CD8-positive, alpha-beta memory T cell (primary cell): Measurements from ENCODE around the gene SPG11. TPM values are rescaled to one million over a fixed set of nuclear protein-coding genes. Genes with fewer than 3 reads are reported as not detected.

Source experiments
- CTCF ChIA-PET: fragments of 350-600 bp; sonication (Branson Sonifier 250); formaldehyde crosslinking; loops from one replicate; lab custom pipeline; 2021; ENCODE audit warnings: antibody characterized with exemption; lab: Charles Lee
- POLR2A ChIA-PET: fragments of 350-600 bp; sonication (Branson Sonifier 250); formaldehyde crosslinking; loops from one replicate; lab custom pipeline; 2021; ENCODE audit warnings: antibody characterized with exemption; lab: Charles Lee
- DNase-seq, 5 donors: peaks; one replicate each; pipeline versions ENCODE4 v3.0.0 to v3.0.0-alpha.2; 2020 to 2022; ENCODE audit warnings: mixed read lengths in 1 of 5
- H3K27ac ChIP-seq: one replicate; pipeline ENCODE4 v1.7.0; 2013; ENCODE audit warnings: low read depth, mild to moderate bottlenecking, low read length, moderate library complexity
- H3K27me3 ChIP-seq: 2 replicates; pipeline ENCODE4 v1.7.0; 2013; ENCODE audit warnings: low read length, mild to moderate bottlenecking; ENCODE audit not compliant: insufficient read depth, poor library complexity, severe bottlenecking
- H3K36me3 ChIP-seq: 2 replicates; pipeline ENCODE4 v1.7.0; 2013; ENCODE audit warnings: mild to moderate bottlenecking, low read length, moderate library complexity; ENCODE audit not compliant: insufficient read depth
- H3K4me1 ChIP-seq: 2 replicates; pipeline ENCODE4 v1.7.0; 2013; ENCODE audit warnings: mild to moderate bottlenecking, low read length, moderate library complexity; ENCODE audit not compliant: insufficient read depth
- H3K4me3 ChIP-seq: 2 replicates; pipeline ENCODE4 v1.7.0; 2013; ENCODE audit warnings: mild to moderate bottlenecking, low read length
- H3K9me3 ChIP-seq: 2 replicates; pipeline ENCODE4 v1.7.0; 2013; ENCODE audit warnings: mild to moderate bottlenecking, low read length
- H3K27ac Mint-ChIP-seq, 8 donors: one replicate each; pipeline ENCODE4 v1.8.0; 2020 to 2021; ENCODE audit warnings: mixed read lengths in 8 of 8, mild to moderate bottlenecking in 6 of 8, inconsistent platforms in 3 of 8, moderate library complexity in 3 of 8
- H3K27me3 Mint-ChIP-seq, 2 donors: one replicate each; pipeline ENCODE4 v1.8.0; 2020 to 2021; ENCODE audit warnings: mixed read lengths in 2 of 2, mild to moderate bottlenecking in 1 of 2, moderate library complexity in 1 of 2
- H3K36me3 Mint-ChIP-seq, 3 donors: one replicate each; pipeline ENCODE4 v1.8.0; 2020 to 2021; ENCODE audit warnings: mixed read lengths in 3 of 3, inconsistent platforms in 1 of 3, mild to moderate bottlenecking in 1 of 3
- H3K4me1 Mint-ChIP-seq, 3 donors: one replicate each; pipeline ENCODE4 v1.8.0; 2020 to 2021; ENCODE audit warnings: mixed read lengths in 3 of 3, inconsistent platforms in 1 of 3, mild to moderate bottlenecking in 1 of 3
- H3K4me3 Mint-ChIP-seq, 7 donors: one replicate each; pipeline ENCODE4 v1.8.0; 2020 to 2021; ENCODE audit warnings: mixed read lengths in 7 of 7, mild to moderate bottlenecking in 6 of 7, moderate library complexity in 4 of 7, inconsistent platforms in 2 of 7
- H3K9me3 Mint-ChIP-seq, 5 donors: one replicate each; pipeline ENCODE4 v1.8.0; 2020 to 2022; ENCODE audit warnings: mixed read lengths in 5 of 5, mild to moderate bottlenecking in 3 of 5, moderate library complexity in 2 of 5, inconsistent platforms in 1 of 5
- polyA plus RNA-seq: library from polyadenylated mRNA; unstranded; fragments of 300-500 nt; fragmentation: Illumina TruSeq; gene quantifications from one replicate; pipeline ENCODE4 v1.2.3, GENCODE V29; 2021
- total RNA-seq, 2 experiments: library from RNA; stranded (reverse); gene quantifications; one replicate each; pipeline ENCODE4 v1.2.3, GENCODE V29; 2021

The SPG11 gene
- total and polyA plus RNA-seq, 3 experiments from 2014 or later, result 32.0 to 62.1 (median 60.8) TPM

GRCh38 chr15:44595656-44596510, 67.6 kb downstream of the SPG11 start:
- no peak overlapping the region for H3K27ac ChIP-seq
- DNase-seq, result no peak
- Mint-ChIP-seq H3K27me3 (no peaks in the 10 kb centered on the region), H3K27ac (peak overlapping the region in 7 of 8 donors; percentile 37 to 85 (median 64)), H3K4me3 (no peak overlapping the region), H3K36me3 (peaks cover 0 to 71% (median 16%) of the 10 kb centered on the region in 3 donors), H3K9me3 (no peaks in the 10 kb centered on the region), H3K4me1 (peaks cover 7 to 34% (median 21%) of the 10 kb centered on the region in 3 donors)
- H3K36me3 ChIP-seq, result peaks cover 27% of the 10 kb centered on the region
- no peak overlapping the region for H3K4me3 ChIP-seq
- ChIA-PET CTCF (interaction anchor here (5.0 to 6.1 kb wide), 2 partner anchors 17 to 141 kb away, joined by 33 to 35 read pairs; partner anchors contain the start of gene TRIM69), POLR2A (no interaction called here)
- H3K4me1 ChIP-seq, result peaks cover 6% of the 10 kb centered on the region
- no peaks in the 10 kb centered on the region for H3K27me3 ChIP-seq
- no peaks in the 10 kb centered on the region for H3K9me3 ChIP-seq

- Mint-ChIP-seq H3K27me3 (no peaks in the 10 kb centered on the region), H3K27ac (peak overlapping the region in 5 of 8 donors; percentile 37 to 85 (median 52)), H3K4me1 (peaks cover 7 to 34% (median 21%) of the 10 kb centered on the region in 3 donors), H3K4me3 (no peak overlapping the region), H3K36me3 (peaks cover 0 to 71% (median 18%) of the 10 kb centered on the region in 3 donors), H3K9me3 (no peaks in the 10 kb centered on the region)
- H3K27ac ChIP-seq, result no peak overlapping the region
- no peak overlapping the region for H3K4me3 ChIP-seq
- no peaks in the 10 kb centered on the region for H3K27me3 ChIP-seq
- H3K36me3 ChIP-seq, result peaks cover 33% of the 10 kb centered on the region
- H3K4me1 ChIP-seq, result peaks cover 6% of the 10 kb centered on the region
- no peak for DNase-seq
- ChIA-PET POLR2A (no interaction called here), CTCF (interaction anchor here (5.0 to 6.1 kb wide), 2 partner anchors 17 to 142 kb away, joined by 33 to 35 read pairs; partner anchors contain the start of gene TRIM69)
- H3K9me3 ChIP-seq, result no peaks in the 10 kb centered on the region
Observed at GRCh38 chr15:44595246-44595645, 68.2 kb downstream of the SPG11 start.

GRCh38 chr15:44593042-44593736, 70.3 kb downstream of the SPG11 start:
- peaks cover 4 to 24% (median 11%) of the 10 kb centered on the region in 3 donors for H3K4me1 Mint-ChIP-seq
- Histone ChIP-seq H3K36me3 (peaks cover 45% of the 10 kb centered on the region), H3K4me3 (no peak overlapping the region), H3K9me3 (no peaks in the 10 kb centered on the region), H3K27me3 (no peaks in the 10 kb centered on the region), H3K4me1 (peaks cover 6% of the 10 kb centered on the region), H3K27ac (no peak overlapping the region)
- H3K27me3 Mint-ChIP-seq, result no peaks in the 10 kb centered on the region
- ChIA-PET CTCF (interaction anchor here (0.8 to 6.1 kb wide), 20 partner anchors 9 to 259 kb away, joined by 3 to 35 read pairs (median 3); partner anchors contain the start of genes SPG11 and TRIM69), POLR2A (interaction anchor here (0.7 to 2.0 kb wide), 2 partner anchors 21 to 118 kb away, joined by 3 to 6 read pairs; partner anchors contain the start of genes B2M and PATL2)
- peak overlapping the region in 5 of 8 donors; percentile 47 to 89 (median 70) for H3K27ac Mint-ChIP-seq
- peak in 3 of 5 donors; percentile 43 to 48 (median 44) for DNase-seq
- H3K4me3 Mint-ChIP-seq, result no peak overlapping the region
- peaks cover 0 to 77% (median 19%) of the 10 kb centered on the region in 3 donors for H3K36me3 Mint-ChIP-seq
- no peaks in the 10 kb centered on the region for H3K9me3 Mint-ChIP-seq

GRCh38 chr15:44591326-44591725, 72.1 kb downstream of the SPG11 start:
- Mint-ChIP-seq H3K4me3 (no peak overlapping the region), H3K36me3 (peaks cover 0 to 75% (median 20%) of the 10 kb centered on the region in 3 donors), H3K27ac (peak overlapping the region in 3 of 8 donors; percentile 47 to 50 (median 50)), H3K27me3 (no peaks in the 10 kb centered on the region), H3K4me1 (peaks cover 0 to 14% (median 5%) of the 10 kb centered on the region in 3 donors), H3K9me3 (no peaks in the 10 kb centered on the region)
- DNase-seq, result no peak
- POLR2A ChIA-PET, result interaction anchor here (0.6 kb wide), 1 partner anchor 135 kb away, joined by 5 read pairs; no protein-coding TSS in a partner anchor
- no peaks in the 10 kb centered on the region for H3K9me3 ChIP-seq
- H3K4me3 ChIP-seq, result no peak overlapping the region
- CTCF ChIA-PET, result interaction anchor here (1.9 to 6.1 kb wide), 3 partner anchors 7 to 146 kb away, joined by 4 to 35 read pairs (median 33); partner anchors contain the start of gene TRIM69
- H3K27me3 ChIP-seq, result no peaks in the 10 kb centered on the region
- H3K36me3 ChIP-seq, result peaks cover 48% of the 10 kb centered on the region
- no peak overlapping the region for H3K27ac ChIP-seq
- peaks cover 6% of the 10 kb centered on the region for H3K4me1 ChIP-seq

- H3K9me3 Mint-ChIP-seq, result no peaks in the 10 kb centered on the region
- peaks cover 0 to 15% (median 14%) of the 10 kb centered on the region in 3 donors for H3K4me1 Mint-ChIP-seq
- ChIA-PET CTCF (interaction anchor here (0.6 to 4.3 kb wide), 3 partner anchors 10 to 75 kb away, joined by 3 to 27 read pairs (median 12); partner anchors contain the start of gene SPG11), POLR2A (interaction anchor here (0.6 kb wide), 1 partner anchor 211 kb away, joined by 7 read pairs; no protein-coding TSS in a partner anchor)
- H3K27me3 Mint-ChIP-seq, result no peaks in the 10 kb centered on the region
- Histone ChIP-seq H3K27me3 (no peaks in the 10 kb centered on the region), H3K9me3 (no peaks in the 10 kb centered on the region), H3K36me3 (peaks cover 58% of the 10 kb centered on the region), H3K27ac (no peak overlapping the region), H3K4me1 (peaks cover 6% of the 10 kb centered on the region), H3K4me3 (no peak overlapping the region)
- peaks cover 0 to 81% (median 16%) of the 10 kb centered on the region in 3 donors for H3K36me3 Mint-ChIP-seq
- no peak overlapping the region for H3K4me3 Mint-ChIP-seq
- peak overlapping the region in 4 of 8 donors; percentile 3 to 69 (median 33) for H3K27ac Mint-ChIP-seq
- no peak for DNase-seq
Observed at GRCh38 chr15:44588541-44588940, 74.9 kb downstream of the SPG11 start.

GRCh38 chr15:44585633-44586032, 77.8 kb downstream of the SPG11 start:
- Histone ChIP-seq H3K9me3 (no peaks in the 10 kb centered on the region), H3K4me3 (no peak overlapping the region), H3K27ac (no peak overlapping the region), H3K27me3 (no peaks in the 10 kb centered on the region), H3K4me1 (no peaks in the 10 kb centered on the region), H3K36me3 (peaks cover 47% of the 10 kb centered on the region)
- peak overlapping the region in 2 of 8 donors; percentile 42 to 71 for H3K27ac Mint-ChIP-seq
- H3K9me3 Mint-ChIP-seq, result no peaks in the 10 kb centered on the region
- H3K27me3 Mint-ChIP-seq, result no peaks in the 10 kb centered on the region
- ChIA-PET CTCF (interaction anchor here (1.1 to 4.0 kb wide), 5 partner anchors 34 to 205 kb away, joined by 3 to 19 read pairs (median 5); partner anchors contain the start of gene TRIM69), POLR2A (interaction anchor here (0.7 to 1.2 kb wide), 3 partner anchors 25 to 128 kb away, joined by 3 to 10 read pairs (median 4); partner anchors contain the start of genes B2M and PATL2)
- H3K36me3 Mint-ChIP-seq, result peaks cover 4 to 83% (median 12%) of the 10 kb centered on the region in 3 donors
- no peak for DNase-seq
- H3K4me3 Mint-ChIP-seq, result no peak overlapping the region
- H3K4me1 Mint-ChIP-seq, result peaks cover 8 to 29% (median 16%) of the 10 kb centered on the region in 3 donors

- Histone ChIP-seq H3K4me1 (peaks cover 3% of the 10 kb centered on the region), H3K9me3 (no peaks in the 10 kb centered on the region), H3K27ac (no peak overlapping the region), H3K36me3 (peaks cover 39% of the 10 kb centered on the region), H3K27me3 (no peaks in the 10 kb centered on the region), H3K4me3 (no peak overlapping the region)
- H3K27ac Mint-ChIP-seq, result peak overlapping the region in 5 of 8 donors; percentile 7 to 92 (median 64)
- H3K4me3 Mint-ChIP-seq, result no peak overlapping the region
- peaks cover 8 to 30% (median 19%) of the 10 kb centered on the region in 3 donors for H3K4me1 Mint-ChIP-seq
- POLR2A ChIA-PET, result interaction anchor here (1.0 kb wide), 1 partner anchor 127 kb away, joined by 3 read pairs; the partner anchor contains the start of genes B2M and PATL2
- no peaks in the 10 kb centered on the region for H3K27me3 Mint-ChIP-seq
- CTCF ChIA-PET, result interaction anchor here (1.0 to 4.0 kb wide), 16 partner anchors 8 to 451 kb away, joined by 3 to 19 read pairs (median 4); partner anchors contain the start of gene TRIM69
- peak; percentile 21 to 71 (median 35) for DNase-seq
- peaks cover 4 to 79% (median 9%) of the 10 kb centered on the region in 3 donors for H3K36me3 Mint-ChIP-seq
- H3K9me3 Mint-ChIP-seq, result no peaks in the 10 kb centered on the region
Observed at GRCh38 chr15:44584162-44584749, 79.2 kb downstream of the SPG11 start.
